GM23338 (cell line): ENCODE results near the gene TASOR. TPM values are rescaled to one million over a fixed set of nuclear protein-coding genes. Genes with fewer than 3 reads are reported as not detected.

ENCODE experiments used
- ATAC-seq: fragments of 200-7000 bp; cut with Tn5 transposase; 3 replicates; pipeline ENCODE4 v1.9.1; 2020
- DNase-seq: peaks from one replicate; pipeline ENCODE4 v3.0.0-alpha.2; 2015; ENCODE audit warnings: low spot score
- H2AFZ ChIP-seq: fragments of 200-600 bp; sonication (generic); 2 replicates; pipeline ENCODE4 v1.8.0; 2016; ENCODE audit warnings: antibody characterized with exemption, mild to moderate bottlenecking, moderate library complexity
- H3F3A ChIP-seq: fragments of 200-600 bp; sonication (generic); replicated peaks from 2 replicates; pipeline ENCODE4 v1.8.0; 2017; ENCODE audit warnings: antibody characterized with exemption, mixed run types, low read depth
- H3K27ac ChIP-seq: fragments of 200-600 bp; sonication (generic); 2 replicates; pipeline ENCODE4 v1.6.1; 2016; ENCODE audit warnings: low read depth
- H3K27me3 ChIP-seq: fragments of 200-600 bp; sonication (generic); 2 replicates; pipeline ENCODE4 v1.8.0; 2016; ENCODE audit warnings: mild to moderate bottlenecking, mixed run types, moderate library complexity; ENCODE audit not compliant: insufficient read depth
- H3K36me3 ChIP-seq: fragments of 200-600 bp; sonication (generic); 2 replicates; pipeline ENCODE4 v1.8.0; 2016; ENCODE audit warnings: mild to moderate bottlenecking; ENCODE audit not compliant: insufficient read depth
- H3K4me1 ChIP-seq: fragments of 200-600 bp; sonication (generic); 2 replicates; pipeline ENCODE4 v1.8.0; 2016; ENCODE audit warnings: mild to moderate bottlenecking, moderate library complexity; ENCODE audit not compliant: insufficient read depth
- H3K4me2 ChIP-seq: fragments of 200-600 bp; sonication (generic); 2 replicates; pipeline ENCODE4 v1.7.1; 2017; ENCODE audit warnings: mixed run types
- H3K4me3 ChIP-seq: fragments of 200-600 bp; sonication (generic); 2 replicates; pipeline ENCODE4 v1.6.1; 2016; ENCODE audit warnings: mixed run types
- H3K79me2 ChIP-seq: fragments of 200-600 bp; sonication (generic); replicated peaks from 2 replicates; pipeline ENCODE4 v1.8.0; 2017; ENCODE audit warnings: mild to moderate bottlenecking; ENCODE audit not compliant: insufficient read depth
- H3K9me2 ChIP-seq: fragments of 200-600 bp; sonication (generic); 2 replicates; pipeline ENCODE4 v1.8.0; 2017; ENCODE audit not compliant: insufficient read depth
- H4K20me1 ChIP-seq: fragments of 200-600 bp; sonication (generic); replicated peaks from 2 replicates; pipeline ENCODE4 v1.8.0; 2017; ENCODE audit warnings: mild to moderate bottlenecking; ENCODE audit not compliant: insufficient read depth
- H3K27ac Mint-ChIP-seq: 2 replicates; pipeline ENCODE4 v1.8.0; 2020; ENCODE audit warnings: inconsistent platforms, mild to moderate bottlenecking, moderate library complexity, mixed read lengths
- H3K27me3 Mint-ChIP-seq: 3 replicates; pipeline ENCODE4 v1.8.0; 2022; ENCODE audit warnings: low read depth, mild to moderate bottlenecking, moderate library complexity, mixed read lengths, inconsistent platforms; ENCODE audit not compliant: insufficient read depth, poor library complexity
- H3K36me3 Mint-ChIP-seq: 3 replicates; pipeline ENCODE4 v1.8.0; 2021; ENCODE audit warnings: low read depth, mild to moderate bottlenecking, inconsistent platforms, moderate library complexity, mixed read lengths
- H3K4me1 Mint-ChIP-seq: 3 replicates; pipeline ENCODE4 v1.8.0; 2020; ENCODE audit warnings: mild to moderate bottlenecking, inconsistent platforms, mixed read lengths
- H3K4me3 Mint-ChIP-seq: 3 replicates; pipeline ENCODE4 v1.8.0; 2021; ENCODE audit warnings: moderate library complexity, mild to moderate bottlenecking, inconsistent platforms, mixed read lengths
- H3K9me3 Mint-ChIP-seq: 3 replicates; pipeline ENCODE4 v1.8.0; 2020; ENCODE audit warnings: moderate library complexity, mild to moderate bottlenecking, inconsistent platforms, mixed read lengths
- CREB1 ChIP-seq: fragments of 250-450 bp; sonication (Bioruptor Pico); IDR thresholded peaks from 2 replicates; pipeline ENCODE4 v1.5.0; 2020; ENCODE audit warnings: low read depth, mild to moderate bottlenecking, moderate library complexity
- EZH2 ChIP-seq: fragments of 200-600 bp; sonication (generic); IDR thresholded peaks from one replicate; pipeline ENCODE4 v1.8.0; 2017; ENCODE audit warnings: antibody characterized with exemption, mild to moderate bottlenecking, low read depth; ENCODE audit not compliant: unreplicated experiment
- EZH2phosphoT487 ChIP-seq: fragments of 200-600 bp; sonication (generic); IDR thresholded peaks from one replicate; pipeline ENCODE4 v1.8.1; 2018; ENCODE audit warnings: antibody characterized with exemption; ENCODE audit not compliant: unreplicated experiment
- JUNB ChIP-seq: IDR thresholded peaks from one replicate; pipeline ENCODE4 v1.6.1; 2016; ENCODE audit warnings: antibody characterized with exemption; ENCODE audit not compliant: unreplicated experiment
- NANOG ChIP-seq: IDR thresholded peaks from 2 replicates; pipeline ENCODE4 v1.6.1; 2016; ENCODE audit warnings: antibody characterized with exemption, borderline replicate concordance
- POLR2AphosphoS5 ChIP-seq: IDR thresholded peaks from 2 replicates; pipeline ENCODE4 v1.6.1; 2016; ENCODE audit warnings: antibody characterized with exemption, low read depth
- STAT1 ChIP-seq: IDR thresholded peaks from one replicate; pipeline ENCODE4 v1.6.1; 2016; ENCODE audit warnings: antibody characterized with exemption; ENCODE audit not compliant: unreplicated experiment
- ZNF114 ChIP-seq: fragments of 250-450 bp; sonication (Bioruptor Pico); IDR thresholded peaks from 2 replicates; pipeline ENCODE4 v1.5.0; 2020; ENCODE audit warnings: mild to moderate bottlenecking, moderate library complexity
- ZNF331 ChIP-seq: fragments of 250-450 bp; sonication (Bioruptor Pico); IDR thresholded peaks from 2 replicates; pipeline ENCODE4 v1.5.0; 2020; ENCODE audit warnings: low read depth, mild to moderate bottlenecking, moderate library complexity
- polyA plus RNA-seq: library from polyadenylated mRNA; unstranded; fragments of >200 nt; fragmentation: Nextera tagmentation; extraction: Ambion mirVana; gene quantifications from 2 replicates; pipeline ENCODE4 v1.2.1, GENCODE V29; 2016
- total RNA-seq: library from RNA; depleted of rRNA; stranded (reverse); fragments of >200 nt; shearing (Covaris generic); gene quantifications from 2 replicates; pipeline ENCODE4 v1.2.3, GENCODE V29; 2014
- TF ChIP-seq, protein P1 (sequence below): fragments of 250-450 bp; sonication (Bioruptor Pico); IDR thresholded peaks from 2 replicates; pipeline ENCODE4 v1.5.0; 2020; ENCODE audit warnings: mild to moderate bottlenecking, moderate library complexity
- TF ChIP-seq, protein P2 (sequence below): IDR thresholded peaks from 2 replicates; pipeline ENCODE4 v1.6.1; 2016; ENCODE audit warnings: antibody characterized with exemption
- TF ChIP-seq, protein P3 (sequence below): IDR thresholded peaks from one replicate; pipeline ENCODE4 v1.6.1; 2018; ENCODE audit warnings: antibody characterized with exemption; ENCODE audit not compliant: unreplicated experiment
- TF ChIP-seq, protein P4 (sequence below), 2 experiments: fragments of 200-600 bp in 1 of 2; sonication (generic) in 1 of 2; conservative IDR thresholded peaks; 2 replicates each; pipeline versions ENCODE4 v1.5.1 to v1.6.1; 2016 to 2017; ENCODE audit warnings: antibody characterized with exemption in 2 of 2, low read depth in 2 of 2, mild to moderate bottlenecking in 2 of 2, moderate library complexity in 1 of 2

TASOR gene
- total and polyA plus RNA-seq, 2 experiments from 2014 or later: 14.7 to 53.6 TPM

GRCh38 chr3:56691165-56692000 lies 8.3 kb upstream of the TASOR start:
- no peaks in the 10 kb centered on the region for H3K4me1 Mint-ChIP-seq
- ATAC-seq: no peak
- no peak overlapping the region for H3K4me2 ChIP-seq

More at GRCh38 chr3:56691165-56692000, 8.3 kb upstream of the TASOR start:
- TF ChIP-seq, protein P1, sequence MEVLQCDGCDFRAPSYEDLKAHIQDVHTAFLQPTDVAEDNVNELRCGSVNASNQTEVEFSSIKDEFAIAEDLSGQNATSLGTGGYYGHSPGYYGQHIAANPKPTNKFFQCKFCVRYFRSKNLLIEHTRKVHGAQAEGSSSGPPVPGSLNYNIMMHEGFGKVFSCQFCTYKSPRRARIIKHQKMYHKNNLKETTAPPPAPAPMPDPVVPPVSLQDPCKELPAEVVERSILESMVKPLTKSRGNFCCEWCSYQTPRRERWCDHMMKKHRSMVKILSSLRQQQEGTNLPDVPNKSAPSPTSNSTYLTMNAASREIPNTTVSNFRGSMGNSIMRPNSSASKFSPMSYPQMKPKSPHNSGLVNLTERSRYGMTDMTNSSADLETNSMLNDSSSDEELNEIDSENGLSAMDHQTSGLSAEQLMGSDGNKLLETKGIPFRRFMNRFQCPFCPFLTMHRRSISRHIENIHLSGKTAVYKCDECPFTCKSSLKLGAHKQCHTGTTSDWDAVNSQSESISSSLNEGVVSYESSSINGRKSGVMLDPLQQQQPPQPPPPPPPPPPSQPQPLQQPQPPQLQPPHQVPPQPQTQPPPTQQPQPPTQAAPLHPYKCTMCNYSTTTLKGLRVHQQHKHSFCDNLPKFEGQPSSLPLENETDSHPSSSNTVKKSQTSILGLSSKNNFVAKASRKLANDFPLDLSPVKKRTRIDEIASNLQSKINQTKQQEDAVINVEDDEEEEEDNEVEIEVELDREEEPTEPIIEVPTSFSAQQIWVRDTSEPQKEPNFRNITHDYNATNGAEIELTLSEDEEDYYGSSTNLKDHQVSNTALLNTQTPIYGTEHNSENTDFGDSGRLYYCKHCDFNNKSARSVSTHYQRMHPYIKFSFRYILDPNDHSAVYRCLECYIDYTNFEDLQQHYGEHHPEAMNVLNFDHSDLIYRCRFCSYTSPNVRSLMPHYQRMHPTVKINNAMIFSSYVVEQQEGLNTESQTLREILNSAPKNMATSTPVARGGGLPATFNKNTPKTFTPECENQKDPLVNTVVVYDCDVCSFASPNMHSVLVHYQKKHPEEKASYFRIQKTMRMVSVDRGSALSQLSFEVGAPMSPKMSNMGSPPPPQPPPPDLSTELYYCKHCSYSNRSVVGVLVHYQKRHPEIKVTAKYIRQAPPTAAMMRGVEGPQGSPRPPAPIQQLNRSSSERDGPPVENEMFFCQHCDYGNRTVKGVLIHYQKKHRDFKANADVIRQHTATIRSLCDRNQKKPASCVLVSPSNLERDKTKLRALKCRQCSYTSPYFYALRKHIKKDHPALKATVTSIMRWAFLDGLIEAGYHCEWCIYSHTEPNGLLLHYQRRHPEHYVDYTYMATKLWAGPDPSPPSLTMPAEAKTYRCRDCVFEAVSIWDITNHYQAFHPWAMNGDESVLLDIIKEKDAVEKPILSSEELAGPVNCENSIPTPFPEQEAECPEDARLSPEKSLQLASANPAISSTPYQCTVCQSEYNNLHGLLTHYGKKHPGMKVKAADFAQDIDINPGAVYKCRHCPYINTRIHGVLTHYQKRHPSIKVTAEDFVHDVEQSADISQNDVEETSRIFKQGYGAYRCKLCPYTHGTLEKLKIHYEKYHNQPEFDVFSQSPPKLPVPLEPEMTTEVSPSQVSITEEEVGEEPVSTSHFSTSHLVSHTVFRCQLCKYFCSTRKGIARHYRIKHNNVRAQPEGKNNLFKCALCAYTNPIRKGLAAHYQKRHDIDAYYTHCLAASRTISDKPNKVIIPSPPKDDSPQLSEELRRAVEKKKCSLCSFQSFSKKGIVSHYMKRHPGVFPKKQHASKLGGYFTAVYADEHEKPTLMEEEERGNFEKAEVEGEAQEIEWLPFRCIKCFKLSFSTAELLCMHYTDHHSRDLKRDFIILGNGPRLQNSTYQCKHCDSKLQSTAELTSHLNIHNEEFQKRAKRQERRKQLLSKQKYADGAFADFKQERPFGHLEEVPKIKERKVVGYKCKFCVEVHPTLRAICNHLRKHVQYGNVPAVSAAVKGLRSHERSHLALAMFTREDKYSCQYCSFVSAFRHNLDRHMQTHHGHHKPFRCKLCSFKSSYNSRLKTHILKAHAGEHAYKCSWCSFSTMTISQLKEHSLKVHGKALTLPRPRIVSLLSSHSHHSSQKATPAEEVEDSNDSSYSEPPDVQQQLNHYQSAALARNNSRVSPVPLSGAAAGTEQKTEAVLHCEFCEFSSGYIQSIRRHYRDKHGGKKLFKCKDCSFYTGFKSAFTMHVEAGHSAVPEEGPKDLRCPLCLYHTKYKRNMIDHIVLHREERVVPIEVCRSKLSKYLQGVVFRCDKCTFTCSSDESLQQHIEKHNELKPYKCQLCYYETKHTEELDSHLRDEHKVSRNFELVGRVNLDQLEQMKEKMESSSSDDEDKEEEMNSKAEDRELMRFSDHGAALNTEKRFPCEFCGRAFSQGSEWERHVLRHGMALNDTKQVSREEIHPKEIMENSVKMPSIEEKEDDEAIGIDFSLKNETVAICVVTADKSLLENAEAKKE: no peak
- TF ChIP-seq ZNF114 (CRISPR knock-in tag): no peak
- TF ChIP-seq, protein P2, sequence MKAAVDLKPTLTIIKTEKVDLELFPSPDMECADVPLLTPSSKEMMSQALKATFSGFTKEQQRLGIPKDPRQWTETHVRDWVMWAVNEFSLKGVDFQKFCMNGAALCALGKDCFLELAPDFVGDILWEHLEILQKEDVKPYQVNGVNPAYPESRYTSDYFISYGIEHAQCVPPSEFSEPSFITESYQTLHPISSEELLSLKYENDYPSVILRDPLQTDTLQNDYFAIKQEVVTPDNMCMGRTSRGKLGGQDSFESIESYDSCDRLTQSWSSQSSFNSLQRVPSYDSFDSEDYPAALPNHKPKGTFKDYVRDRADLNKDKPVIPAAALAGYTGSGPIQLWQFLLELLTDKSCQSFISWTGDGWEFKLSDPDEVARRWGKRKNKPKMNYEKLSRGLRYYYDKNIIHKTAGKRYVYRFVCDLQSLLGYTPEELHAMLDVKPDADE: no peak
- TF ChIP-seq JUNB: no peak
- TF ChIP-seq, protein P3, sequence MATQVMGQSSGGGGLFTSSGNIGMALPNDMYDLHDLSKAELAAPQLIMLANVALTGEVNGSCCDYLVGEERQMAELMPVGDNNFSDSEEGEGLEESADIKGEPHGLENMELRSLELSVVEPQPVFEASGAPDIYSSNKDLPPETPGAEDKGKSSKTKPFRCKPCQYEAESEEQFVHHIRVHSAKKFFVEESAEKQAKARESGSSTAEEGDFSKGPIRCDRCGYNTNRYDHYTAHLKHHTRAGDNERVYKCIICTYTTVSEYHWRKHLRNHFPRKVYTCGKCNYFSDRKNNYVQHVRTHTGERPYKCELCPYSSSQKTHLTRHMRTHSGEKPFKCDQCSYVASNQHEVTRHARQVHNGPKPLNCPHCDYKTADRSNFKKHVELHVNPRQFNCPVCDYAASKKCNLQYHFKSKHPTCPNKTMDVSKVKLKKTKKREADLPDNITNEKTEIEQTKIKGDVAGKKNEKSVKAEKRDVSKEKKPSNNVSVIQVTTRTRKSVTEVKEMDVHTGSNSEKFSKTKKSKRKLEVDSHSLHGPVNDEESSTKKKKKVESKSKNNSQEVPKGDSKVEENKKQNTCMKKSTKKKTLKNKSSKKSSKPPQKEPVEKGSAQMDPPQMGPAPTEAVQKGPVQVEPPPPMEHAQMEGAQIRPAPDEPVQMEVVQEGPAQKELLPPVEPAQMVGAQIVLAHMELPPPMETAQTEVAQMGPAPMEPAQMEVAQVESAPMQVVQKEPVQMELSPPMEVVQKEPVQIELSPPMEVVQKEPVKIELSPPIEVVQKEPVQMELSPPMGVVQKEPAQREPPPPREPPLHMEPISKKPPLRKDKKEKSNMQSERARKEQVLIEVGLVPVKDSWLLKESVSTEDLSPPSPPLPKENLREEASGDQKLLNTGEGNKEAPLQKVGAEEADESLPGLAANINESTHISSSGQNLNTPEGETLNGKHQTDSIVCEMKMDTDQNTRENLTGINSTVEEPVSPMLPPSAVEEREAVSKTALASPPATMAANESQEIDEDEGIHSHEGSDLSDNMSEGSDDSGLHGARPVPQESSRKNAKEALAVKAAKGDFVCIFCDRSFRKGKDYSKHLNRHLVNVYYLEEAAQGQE: no peak
- TF ChIP-seq, protein P4, sequence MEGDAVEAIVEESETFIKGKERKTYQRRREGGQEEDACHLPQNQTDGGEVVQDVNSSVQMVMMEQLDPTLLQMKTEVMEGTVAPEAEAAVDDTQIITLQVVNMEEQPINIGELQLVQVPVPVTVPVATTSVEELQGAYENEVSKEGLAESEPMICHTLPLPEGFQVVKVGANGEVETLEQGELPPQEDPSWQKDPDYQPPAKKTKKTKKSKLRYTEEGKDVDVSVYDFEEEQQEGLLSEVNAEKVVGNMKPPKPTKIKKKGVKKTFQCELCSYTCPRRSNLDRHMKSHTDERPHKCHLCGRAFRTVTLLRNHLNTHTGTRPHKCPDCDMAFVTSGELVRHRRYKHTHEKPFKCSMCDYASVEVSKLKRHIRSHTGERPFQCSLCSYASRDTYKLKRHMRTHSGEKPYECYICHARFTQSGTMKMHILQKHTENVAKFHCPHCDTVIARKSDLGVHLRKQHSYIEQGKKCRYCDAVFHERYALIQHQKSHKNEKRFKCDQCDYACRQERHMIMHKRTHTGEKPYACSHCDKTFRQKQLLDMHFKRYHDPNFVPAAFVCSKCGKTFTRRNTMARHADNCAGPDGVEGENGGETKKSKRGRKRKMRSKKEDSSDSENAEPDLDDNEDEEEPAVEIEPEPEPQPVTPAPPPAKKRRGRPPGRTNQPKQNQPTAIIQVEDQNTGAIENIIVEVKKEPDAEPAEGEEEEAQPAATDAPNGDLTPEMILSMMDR (conservative IDR thresholded peaks at IDR 0.05; ENCODE audit: low read depth in 2 of 2): no peak
- no peak for TF ChIP-seq EZH2
- no peak for TF ChIP-seq EZH2phosphoT487
- no peak for TF ChIP-seq CREB1 (CRISPR knock-in tag)
- TF ChIP-seq STAT1: no peak
- TF ChIP-seq NANOG: no peak
- no peak for TF ChIP-seq POLR2AphosphoS5
- no peak for TF ChIP-seq ZNF331 (CRISPR knock-in tag)
- Histone ChIP-seq H2AFZ (no peak overlapping the region), H4K20me1 (no peaks in the 10 kb centered on the region), H3K4me3 (no peak overlapping the region), H3K27ac (no peak overlapping the region), H3K4me1 (no peaks in the 10 kb centered on the region), H3K79me2 (no peaks in the 10 kb centered on the region), H3F3A (no peaks in the 10 kb centered on the region), H3K27me3 (peaks cover 5% of the 10 kb centered on the region), H3K9me2 (no peaks in the 10 kb centered on the region), H3K36me3 (no peaks in the 10 kb centered on the region)
- no peaks in the 10 kb centered on the region for H3K36me3 Mint-ChIP-seq
- no peak overlapping the region for H3K4me3 Mint-ChIP-seq
- no peaks in the 10 kb centered on the region for H3K9me3 Mint-ChIP-seq
- no peak overlapping the region for H3K27ac Mint-ChIP-seq
- no peaks in the 10 kb centered on the region for H3K27me3 Mint-ChIP-seq
- DNase-seq: no peak
